ENCODE results near the gene NFIX. TPM values are rescaled to one million over a fixed set of nuclear protein-coding genes. Genes with fewer than 3 reads are reported as not detected.
A peak's percentile ranks its signal among the peaks of the same experiment; 100 is the strongest.

Gene NFIX
- polyA plus RNA-seq, 1 donor (not counting 4 experiments of a cell fraction or from before 2014, with no cell fraction given): 5.2 TPM

GRCh38 chr19:13034636-13035035, 39.4 kb downstream of the NFIX start:
- Histone ChIP-seq H3K36me3 (ENCODE audit: control insufficient read depth in 2 of 2, extremely low read depth in 1 of 2, insufficient read depth in 2 of 2, low read length in 2 of 2) (peaks cover 0 to 21% of the 10 kb centered on the region in 2 experiments), H3K4me1 (ENCODE audit: control insufficient read depth, extremely low read depth, insufficient read depth, low read length) (peaks cover 100% of the 10 kb centered on the region), H3K4me2 (ENCODE audit: control insufficient read depth, extremely low read depth, insufficient read depth, low read depth, low read length) (peak overlapping the region; percentile 55), H3K9me1 (ENCODE audit: control insufficient read depth, extremely low read depth, insufficient read depth, low read length) (peaks cover 11% of the 10 kb centered on the region), H3K27me3 (ENCODE audit: control insufficient read depth, extremely low read depth, insufficient read depth, low read length) (no peaks in the 10 kb centered on the region), H3K27ac (ENCODE audit: control insufficient read depth, insufficient read depth, low read length) (peak overlapping the region; percentile 83), H2AFZ (ENCODE audit: control insufficient read depth, low read length) (no peak overlapping the region), H3K9ac (ENCODE audit: control insufficient read depth, extremely low read depth, insufficient read depth, low read length) (peak overlapping the region; percentile 56), H4K20me1 (ENCODE audit: control insufficient read depth, extremely low read depth, insufficient read depth, low read length) (no peaks in the 10 kb centered on the region), H3K4me3 (ENCODE audit: control insufficient read depth in 2 of 3, extremely low read depth in 1 of 3, insufficient read depth in 2 of 3, low read depth in 1 of 3, low read length in 3 of 3) (peak overlapping the region in 1 of 3 experiments; percentile 19), H3K9me3 (ENCODE audit: control insufficient read depth, low read depth, low read length) (no peaks in the 10 kb centered on the region), H3K79me2 (ENCODE audit: control insufficient read depth, insufficient read depth, low read length) (peaks cover 68% of the 10 kb centered on the region)
- FAIRE-seq (no peak), DNase-seq (ENCODE audit: low read depth, low spot score) (no peak)
- TF ChIP-seq CTCF (optimal IDR thresholded peaks at IDR 0.05 in 1 of 3, IDR thresholded peaks at IDR 0.05 in 1 of 3, conservative IDR thresholded peaks at IDR 0.05 in 1 of 3; ENCODE audit: extremely low read depth in 1 of 3, insufficient read depth in 2 of 3, low read length in 3 of 3): no peak
- no peak for TF ChIP-seq EZH2 (IDR thresholded peaks at IDR 0.05; ENCODE audit: low read length)
- dilution Hi-C loops (cut with MboI; ENCODE audit: extremely low pct_ligation_motif_present, low sequenced_read_pairs): no loop called here

GRCh38 chr19:13035820-13036365, 40.6 kb downstream of the NFIX start:
- TF ChIP-seq EZH2 (IDR thresholded peaks at IDR 0.05; ENCODE audit: low read length) (no peak), CTCF (optimal IDR thresholded peaks at IDR 0.05 in 1 of 3, IDR thresholded peaks at IDR 0.05 in 1 of 3, conservative IDR thresholded peaks at IDR 0.05 in 1 of 3; ENCODE audit: extremely low read depth in 1 of 3, insufficient read depth in 2 of 3, low read length in 3 of 3) (peak in 1 of 3 experiments; percentile 31)
- Histone ChIP-seq H2AFZ (ENCODE audit: control insufficient read depth, low read length) (no peak overlapping the region), H3K9ac (ENCODE audit: control insufficient read depth, extremely low read depth, insufficient read depth, low read length) (peak overlapping the region; percentile 64), H3K9me1 (ENCODE audit: control insufficient read depth, extremely low read depth, insufficient read depth, low read length) (peaks cover 12% of the 10 kb centered on the region), H3K4me2 (ENCODE audit: control insufficient read depth, extremely low read depth, insufficient read depth, low read depth, low read length) (peak overlapping the region; percentile 87), H3K27me3 (ENCODE audit: control insufficient read depth, extremely low read depth, insufficient read depth, low read length) (no peaks in the 10 kb centered on the region), H3K27ac (ENCODE audit: control insufficient read depth, insufficient read depth, low read length) (peak overlapping the region; percentile 92), H4K20me1 (ENCODE audit: control insufficient read depth, extremely low read depth, insufficient read depth, low read length) (no peaks in the 10 kb centered on the region), H3K4me3 (ENCODE audit: control insufficient read depth in 2 of 3, extremely low read depth in 1 of 3, insufficient read depth in 2 of 3, low read depth in 1 of 3, low read length in 3 of 3) (no peak overlapping the region), H3K36me3 (ENCODE audit: control insufficient read depth in 2 of 2, extremely low read depth in 1 of 2, insufficient read depth in 2 of 2, low read length in 2 of 2) (peaks cover 0 to 16% of the 10 kb centered on the region in 2 experiments), H3K4me1 (ENCODE audit: control insufficient read depth, extremely low read depth, insufficient read depth, low read length) (peaks cover 100% of the 10 kb centered on the region), H3K79me2 (ENCODE audit: control insufficient read depth, insufficient read depth, low read length) (peaks cover 66% of the 10 kb centered on the region), H3K9me3 (ENCODE audit: control insufficient read depth, low read depth, low read length) (no peaks in the 10 kb centered on the region)
- FAIRE-seq (no peak), DNase-seq (ENCODE audit: low read depth, low spot score) (no peak)
- dilution Hi-C loops (cut with MboI; ENCODE audit: extremely low pct_ligation_motif_present, low sequenced_read_pairs): no loop called here
